T-cell (primary cell): ENCODE measurements around the gene CGB1. TPM values are rescaled to one million over a fixed set of nuclear protein-coding genes. Genes with fewer than 3 reads are reported as not detected.

Experiments used
- ATAC-seq, 4 experiments: fragments of 200-7000 bp in 3 of 4; fragments of 150-1000 bp in 1 of 4; cut with Tn5 transposase; replicated peaks in 1 of 4; 1 replicate in 3 of 4; 2 replicates in 1 of 4; pipeline ENCODE4 v1.10.0; 2021; ENCODE audit warnings: moderate library complexity in 3 of 4, mild to moderate bottlenecking in 2 of 4, moderate number of reproducible peaks in 1 of 4
- CTCF ChIA-PET, 2 donors: fragments of 300-600 bp; sonication (Branson Sonifier 250); formaldehyde crosslinking; loops; one replicate each; lab custom pipeline; 2022; ENCODE audit warnings: antibody characterized with exemption in 2 of 2; lab: Charles Lee
- POLR2A ChIA-PET, 2 donors: fragments of 300-600 bp; sonication (Branson Sonifier 250); formaldehyde crosslinking; loops; one replicate each; lab custom pipeline; 2022; ENCODE audit warnings: antibody characterized with exemption in 2 of 2; lab: Charles Lee
- DNase-seq, 35 experiments: peaks; one replicate each; pipeline versions ENCODE4 v3.0.0 to v3.0.0-alpha.2; 2013 to 2023
- H3K27ac ChIP-seq: one replicate; pipeline ENCODE4 v1.5.1; 2013; ENCODE audit warnings: low read length
- H3K27me3 ChIP-seq, 2 experiments: replicated peaks in 1 of 2; 1 replicate in 1 of 2; 2 replicates in 1 of 2; pipeline versions ENCODE4 v1.6.1 to v1.7.0; 2013; ENCODE audit warnings: low read length in 1 of 2, mixed read lengths in 1 of 2; ENCODE audit not compliant: control insufficient read depth in 2 of 2, insufficient read depth in 2 of 2; ENCODE audit errors: extremely low read depth in 1 of 2
- H3K36me3 ChIP-seq, 2 donors: 1 replicate in 1 of 2; 2 replicates in 1 of 2; pipeline versions ENCODE4 v1.6.1 to v1.7.0; 2013; ENCODE audit warnings: low read length in 1 of 2; ENCODE audit not compliant: control insufficient read depth in 2 of 2, insufficient read depth in 1 of 2; ENCODE audit errors: extremely low read depth in 1 of 2
- H3K4me1 ChIP-seq, 2 experiments: 1 replicate in 1 of 2; 2 replicates in 1 of 2; pipeline versions ENCODE4 v1.6.1 to v1.7.0; 2013; ENCODE audit warnings: low read length in 2 of 2, mixed read lengths in 1 of 2; ENCODE audit not compliant: insufficient read depth in 2 of 2, control insufficient read depth in 1 of 2; ENCODE audit errors: extremely low read depth in 1 of 2
- H3K4me3 ChIP-seq, 2 donors: 1 replicate in 1 of 2; 2 replicates in 1 of 2; pipeline versions ENCODE4 v1.5.1 to v1.7.0; 2013; ENCODE audit warnings: mild to moderate bottlenecking in 2 of 2, low read length in 1 of 2, moderate library complexity in 1 of 2; ENCODE audit not compliant: control insufficient read depth in 1 of 2; ENCODE audit errors: extremely low read depth in 1 of 2
- H3K9me3 ChIP-seq: 2 replicates; pipeline ENCODE4 v1.7.0; 2013
- H3K27ac Mint-ChIP-seq, 2 donors: one replicate each; pipeline ENCODE4 v1.8.0; 2020 to 2021; ENCODE audit warnings: mild to moderate bottlenecking in 2 of 2, mixed read lengths in 2 of 2
- H3K27me3 Mint-ChIP-seq, 2 donors: one replicate each; pipeline ENCODE4 v1.8.0; 2021 to 2022; ENCODE audit warnings: mixed read lengths in 2 of 2
- H3K36me3 Mint-ChIP-seq: one replicate; pipeline ENCODE4 v1.8.0; 2021; ENCODE audit warnings: mixed read lengths
- H3K4me1 Mint-ChIP-seq, 3 donors: one replicate each; pipeline ENCODE4 v1.8.0; 2020 to 2022; ENCODE audit warnings: mixed read lengths in 3 of 3, mild to moderate bottlenecking in 1 of 3
- H3K4me3 Mint-ChIP-seq, 3 donors: one replicate each; pipeline ENCODE4 v1.8.0; 2020 to 2022; ENCODE audit warnings: mild to moderate bottlenecking in 3 of 3, mixed read lengths in 3 of 3, moderate library complexity in 3 of 3
- H3K9me3 Mint-ChIP-seq, 3 donors: one replicate each; pipeline ENCODE4 v1.8.0; 2020 to 2022; ENCODE audit warnings: mixed read lengths in 3 of 3
- WGBS: methylation state at CpG from one replicate; pipeline ENCODE4 v1.1.5; 2013; ENCODE audit warnings: missing lambda C conversion rate; ENCODE audit not compliant: insufficient coverage; 5-methylcytosine and 5-hydroxymethylcytosine counted together
- total RNA-seq, 35 experiments: library from RNA in 6 of 35; stranded (reverse) in 6 of 35; fragments of 120-200 nt in 1 of 35; gene quantifications; one replicate each; pipeline versions ENCODE4 v1.2.1 to v1.2.4 and lab custom pipeline; 2013 to 2026

The CGB1 gene
- total RNA-seq, 5 donors from 2014 or later (not counting 1 experiment from before 2014, with no cell fraction given) = not detected

DNA sequence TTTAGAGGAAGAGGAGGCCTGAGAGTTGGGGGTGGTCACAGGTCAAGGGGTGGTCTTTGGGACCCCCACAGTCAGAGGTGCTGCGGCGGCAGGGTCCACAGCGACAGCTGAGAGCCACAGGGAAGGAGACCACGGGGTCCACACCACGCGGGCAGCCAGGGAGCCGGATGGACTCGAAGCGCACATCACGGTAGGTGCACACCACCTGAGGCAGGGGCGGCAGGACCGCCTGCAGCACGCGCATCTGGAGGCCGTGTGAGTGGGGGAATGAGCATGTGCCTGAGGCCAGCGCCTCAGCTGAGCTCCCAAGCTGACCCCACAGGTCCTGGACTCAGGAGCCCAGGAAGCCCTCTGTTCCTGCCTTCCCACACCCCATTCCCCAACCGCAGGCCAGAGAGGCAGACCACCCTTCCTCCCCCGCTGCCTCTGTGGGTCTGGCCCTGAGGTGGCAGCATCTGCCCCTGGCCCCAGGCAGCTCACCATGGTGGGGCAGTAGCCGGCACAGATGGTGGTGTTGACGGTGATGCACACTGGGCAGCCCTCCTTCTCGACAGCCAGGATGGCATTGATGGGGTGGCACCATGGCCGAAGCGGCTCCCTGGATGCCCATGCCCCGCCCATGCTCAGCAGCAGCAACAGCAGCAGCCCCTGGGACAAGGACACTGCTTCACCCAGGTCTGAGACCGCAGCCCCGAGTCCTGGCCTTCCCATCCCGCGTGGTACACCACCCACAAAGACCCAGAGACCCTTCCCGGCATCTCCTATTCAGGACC is 20.4 kb downstream of the CGB1 start:
- Mint-ChIP-seq H3K4me1 (peaks cover 18 to 29% (median 23%) of the 10 kb centered on the region in 3 donors), H3K36me3 (no peaks in the 10 kb centered on the region), H3K27me3 (peaks cover 0 to 6% of the 10 kb centered on the region in 2 donors), H3K27ac (no peak overlapping the region), H3K4me3 (peak overlapping the region in 1 of 3 donors; percentile 43), H3K9me3 (no peaks in the 10 kb centered on the region)
- DNase-seq = no peak
- Histone ChIP-seq H3K27ac (no peak overlapping the region), H3K27me3 (peaks cover 0 to 15% of the 10 kb centered on the region in 2 experiments), H3K9me3 (no peaks in the 10 kb centered on the region), H3K36me3 (peaks cover 5 to 14% of the 10 kb centered on the region in 2 donors), H3K4me1 (peaks cover 7 to 33% of the 10 kb centered on the region in 2 experiments), H3K4me3 (no peak overlapping the region)
- CTCF ChIA-PET = no interaction called here
- ATAC-seq = no peak
- POLR2A ChIA-PET = no interaction called here
- 89% methylated on average over 7 of the region's 29 CpGs for WGBS

GRCh38 chr19:49014870-49015255 is 21.8 kb downstream of the CGB1 start:
- CTCF ChIA-PET = no interaction called here

GRCh38 chr19:49014123-49014869 is 22.4 kb downstream of the CGB1 start:
- ATAC-seq = no peak
- Histone ChIP-seq H3K27ac (no peak overlapping the region), H3K4me1 (peaks cover 7 to 22% of the 10 kb centered on the region in 2 experiments), H3K27me3 (peaks cover 0 to 4% of the 10 kb centered on the region in 2 experiments), H3K4me3 (no peak overlapping the region), H3K9me3 (no peaks in the 10 kb centered on the region), H3K36me3 (peaks cover 12 to 22% of the 10 kb centered on the region in 2 donors)
- no peak for DNase-seq
- H3K27me3 Mint-ChIP-seq = peaks cover 0 to 6% of the 10 kb centered on the region in 2 donors
- H3K27ac Mint-ChIP-seq = no peak overlapping the region
- ChIA-PET POLR2A (no interaction called here), CTCF (interaction anchor here in 1 of 2 donors (0.9 kb wide), 1 partner anchor 21 kb away, joined by 3 read pairs; the partner anchor contains the start of genes GYS1 and RUVBL2)
- peaks cover 6 to 13% (median 8%) of the 10 kb centered on the region in 3 donors for H3K4me1 Mint-ChIP-seq
- WGBS = 97% methylated on average over 30 of the region's 32 CpGs
- no peaks in the 10 kb centered on the region for H3K9me3 Mint-ChIP-seq
- H3K36me3 Mint-ChIP-seq = peaks cover 3% of the 10 kb centered on the region
- no peak overlapping the region for H3K4me3 Mint-ChIP-seq

More at GRCh38 chr19:49014870-49015255, 21.8 kb downstream of the CGB1 start:
- peaks cover 0 to 6% of the 10 kb centered on the region in 2 donors for H3K27me3 Mint-ChIP-seq
- peaks cover 3% of the 10 kb centered on the region for H3K36me3 Mint-ChIP-seq
- POLR2A ChIA-PET = no interaction called here
- no peak overlapping the region for H3K27ac ChIP-seq
- H3K4me3 ChIP-seq = no peak overlapping the region
- no peaks in the 10 kb centered on the region for H3K9me3 ChIP-seq
- WGBS = 90% methylated on average over 17 of the region's 18 CpGs
- ATAC-seq = no peak
- H3K4me3 Mint-ChIP-seq = no peak overlapping the region
- DNase-seq = no peak
- peaks cover 0 to 10% of the 10 kb centered on the region in 2 experiments for H3K27me3 ChIP-seq
- no peak overlapping the region for H3K27ac Mint-ChIP-seq
- peaks cover 7 to 27% of the 10 kb centered on the region in 2 experiments for H3K4me1 ChIP-seq
- peaks cover 7 to 19% of the 10 kb centered on the region in 2 donors for H3K36me3 ChIP-seq
- peaks cover 12 to 17% (median 12%) of the 10 kb centered on the region in 3 donors for H3K4me1 Mint-ChIP-seq
- H3K9me3 Mint-ChIP-seq = no peaks in the 10 kb centered on the region

DNA sequence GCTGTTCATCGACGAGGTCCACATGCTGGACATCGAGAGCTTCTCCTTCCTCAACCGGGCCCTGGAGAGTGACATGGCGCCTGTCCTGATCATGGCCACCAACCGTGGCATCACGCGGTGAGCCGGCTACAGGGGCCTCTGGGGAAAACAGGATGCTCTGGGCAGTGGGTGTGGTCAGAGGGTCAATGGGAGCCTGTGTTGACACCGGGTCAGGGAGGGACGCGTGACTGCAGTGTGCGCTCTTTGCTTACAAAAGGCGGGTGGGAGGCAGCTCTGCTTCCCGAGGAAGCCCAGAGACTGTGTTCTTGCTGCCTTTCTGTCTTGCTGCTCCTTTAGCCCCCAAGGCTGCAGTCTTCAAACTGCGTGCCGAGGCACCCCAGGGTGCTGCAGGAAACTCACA is 25.5 kb downstream of the CGB1 start:
- no peak for ATAC-seq

GRCh38 chr19:49010453-49010852 is 26.2 kb downstream of the CGB1 start:
- H3K9me3 ChIP-seq = no peaks in the 10 kb centered on the region
- no peaks in the 10 kb centered on the region for H3K27me3 ChIP-seq
- DNase-seq (no peak), ATAC-seq (no peak)
- H3K27ac Mint-ChIP-seq = no peak overlapping the region
- no peaks in the 10 kb centered on the region for H3K4me1 Mint-ChIP-seq
- no peak overlapping the region for H3K4me3 ChIP-seq
- H3K9me3 Mint-ChIP-seq = no peaks in the 10 kb centered on the region
- no peak overlapping the region for H3K4me3 Mint-ChIP-seq
- WGBS = 94% methylated on average over 13 of the region's 18 CpGs
- POLR2A ChIA-PET = no interaction called here
- CTCF ChIA-PET = interaction anchor here in 1 of 2 donors (0.6 to 1.0 kb wide), 2 partner anchors 17 to 132 kb away, joined by 3 to 7 read pairs; partner anchors contain the start of genes GYS1 and RUVBL2
- no peaks in the 10 kb centered on the region for H3K4me1 ChIP-seq
- H3K27ac ChIP-seq = no peak overlapping the region
- H3K36me3 Mint-ChIP-seq = peaks cover 9% of the 10 kb centered on the region
- H3K36me3 ChIP-seq = peaks cover 26 to 30% of the 10 kb centered on the region in 2 donors
- H3K27me3 Mint-ChIP-seq = no peaks in the 10 kb centered on the region

More for the DNA sequence above, 25.5 kb downstream of the CGB1 start:
- H3K4me3 Mint-ChIP-seq = no peak overlapping the region
- peaks cover 8% of the 10 kb centered on the region for H3K36me3 Mint-ChIP-seq
- ChIA-PET CTCF (no interaction called here), POLR2A (no interaction called here)
- H3K9me3 ChIP-seq = no peaks in the 10 kb centered on the region
- H3K27ac ChIP-seq = no peak overlapping the region
- WGBS = 91% methylated on average over 12 of the region's 17 CpGs
- H3K27me3 ChIP-seq = no peaks in the 10 kb centered on the region
- H3K36me3 ChIP-seq = peaks cover 25 to 27% of the 10 kb centered on the region in 2 donors
- H3K27me3 Mint-ChIP-seq = no peaks in the 10 kb centered on the region
- H3K4me1 ChIP-seq = no peaks in the 10 kb centered on the region
- H3K4me1 Mint-ChIP-seq = no peaks in the 10 kb centered on the region
- no peak overlapping the region for H3K27ac Mint-ChIP-seq
- no peak for DNase-seq
- no peaks in the 10 kb centered on the region for H3K9me3 Mint-ChIP-seq
- H3K4me3 ChIP-seq = no peak overlapping the region

DNA sequence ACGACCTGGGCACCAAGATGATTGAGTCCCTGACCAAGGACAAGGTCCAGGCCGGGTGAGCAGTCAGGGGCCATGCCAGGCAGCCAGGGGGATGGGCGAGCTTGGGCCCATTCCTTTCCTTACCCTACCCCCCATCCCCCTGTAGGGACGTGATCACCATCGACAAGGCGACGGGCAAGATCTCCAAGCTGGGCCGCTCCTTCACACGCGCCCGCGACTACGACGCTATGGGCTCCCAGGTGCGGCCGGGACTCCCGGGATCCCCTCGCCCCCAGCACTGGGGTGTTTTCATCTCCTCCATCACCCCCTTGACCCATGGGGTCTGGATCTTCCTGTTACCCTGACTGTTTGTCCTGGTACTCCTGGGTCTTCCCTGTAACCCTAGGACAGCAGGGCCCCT is 26.9 kb downstream of the CGB1 start:
- ATAC-seq (peak in 1 of 4 experiments; percentile 11), DNase-seq (no peak)
- H3K4me1 Mint-ChIP-seq = no peaks in the 10 kb centered on the region
- H3K9me3 Mint-ChIP-seq = no peaks in the 10 kb centered on the region
- Histone ChIP-seq H3K27me3 (no peaks in the 10 kb centered on the region), H3K27ac (no peak overlapping the region), H3K36me3 (peaks cover 23 to 36% of the 10 kb centered on the region in 2 donors), H3K4me1 (no peaks in the 10 kb centered on the region), H3K4me3 (no peak overlapping the region), H3K9me3 (no peaks in the 10 kb centered on the region)
- ChIA-PET POLR2A (no interaction called here), CTCF (interaction anchor here in 1 of 2 donors (1.0 kb wide), 1 partner anchor 16 kb away, joined by 3 read pairs; the partner anchor contains the start of genes GYS1 and RUVBL2)
- 96% methylated on average over 18 of the region's 18 CpGs for WGBS
- H3K4me3 Mint-ChIP-seq = no peak overlapping the region
- H3K27me3 Mint-ChIP-seq = no peaks in the 10 kb centered on the region
- peaks cover 15% of the 10 kb centered on the region for H3K36me3 Mint-ChIP-seq
- no peak overlapping the region for H3K27ac Mint-ChIP-seq
